GM06990 (cell line): ENCODE data around the gene C2CD4A.

Source experiments
- DNase-seq: peaks from one replicate; pipeline ENCODE4 v3.0.0-alpha.2; 2011; ENCODE audit not compliant: insufficient read length; ENCODE audit errors: extremely low read depth
- H3K27me3 ChIP-seq: replicated peaks from 2 replicates; pipeline ENCODE4 v1.6.0; 2011; ENCODE audit warnings: low read length; ENCODE audit not compliant: control insufficient read depth, insufficient read depth
- H3K36me3 ChIP-seq: 2 replicates; pipeline ENCODE4 v1.5.1; 2011; ENCODE audit warnings: low read length; ENCODE audit not compliant: control insufficient read depth, insufficient read depth
- H3K4me3 ChIP-seq: replicated peaks from 2 replicates; pipeline ENCODE4 v1.5.1; 2011; ENCODE audit warnings: low read depth, mild to moderate bottlenecking, control low read depth, low read length
- TF ChIP-seq, protein P1 (sequence below): IDR thresholded peaks from 2 replicates; pipeline ENCODE4 v1.5.1; 2011; ENCODE audit warnings: low read length, control low read depth, mild to moderate bottlenecking, inconsistent platforms; ENCODE audit not compliant: insufficient read depth, poor library complexity, severe bottlenecking

Gene C2CD4A

DNA sequence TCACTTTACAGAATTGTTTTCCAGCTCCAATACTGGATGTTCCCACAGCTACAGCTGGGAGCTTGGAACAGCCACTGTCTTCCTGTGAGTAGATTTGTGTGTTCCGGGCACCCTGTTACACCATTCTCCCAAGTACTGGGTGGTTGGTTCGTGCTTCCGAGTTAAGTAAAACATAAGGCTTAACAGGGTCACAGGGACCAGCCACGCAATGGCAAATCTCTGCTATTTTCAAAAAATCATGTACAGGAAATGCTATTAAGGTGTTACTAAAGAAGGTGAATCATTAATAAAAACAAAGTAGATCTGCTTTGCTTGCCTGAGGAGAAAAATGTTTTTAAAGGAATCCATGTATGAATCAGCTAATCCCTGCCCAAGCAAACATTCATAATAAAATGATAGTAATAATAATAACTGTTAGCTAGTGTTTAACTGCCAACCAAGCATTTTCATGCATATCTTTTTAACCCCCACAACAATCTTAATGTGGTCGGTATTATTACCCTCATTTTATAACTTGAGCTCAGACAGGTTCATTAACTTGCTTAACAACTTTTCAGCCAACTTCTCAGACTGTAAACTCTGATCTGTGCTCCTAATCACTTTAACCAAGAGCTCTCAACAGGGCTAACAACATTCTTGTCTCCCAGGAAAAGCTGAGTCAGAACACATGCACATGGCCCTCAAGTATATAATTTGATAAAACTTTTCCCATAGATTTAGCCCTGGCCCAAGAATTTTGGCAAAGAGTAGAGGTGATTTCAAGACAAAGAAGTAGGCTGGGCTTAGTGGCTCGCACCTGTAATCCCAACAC, 2.7 kb upstream of the C2CD4A start:
- Histone ChIP-seq H3K36me3 (no peaks in the 10 kb centered on the region), H3K4me3 (no peak overlapping the region), H3K27me3 (peaks cover 1% of the 10 kb centered on the region; the same call in 1 of the 2 replicates)
- DNase-seq: no peak
- TF ChIP-seq, protein P1, sequence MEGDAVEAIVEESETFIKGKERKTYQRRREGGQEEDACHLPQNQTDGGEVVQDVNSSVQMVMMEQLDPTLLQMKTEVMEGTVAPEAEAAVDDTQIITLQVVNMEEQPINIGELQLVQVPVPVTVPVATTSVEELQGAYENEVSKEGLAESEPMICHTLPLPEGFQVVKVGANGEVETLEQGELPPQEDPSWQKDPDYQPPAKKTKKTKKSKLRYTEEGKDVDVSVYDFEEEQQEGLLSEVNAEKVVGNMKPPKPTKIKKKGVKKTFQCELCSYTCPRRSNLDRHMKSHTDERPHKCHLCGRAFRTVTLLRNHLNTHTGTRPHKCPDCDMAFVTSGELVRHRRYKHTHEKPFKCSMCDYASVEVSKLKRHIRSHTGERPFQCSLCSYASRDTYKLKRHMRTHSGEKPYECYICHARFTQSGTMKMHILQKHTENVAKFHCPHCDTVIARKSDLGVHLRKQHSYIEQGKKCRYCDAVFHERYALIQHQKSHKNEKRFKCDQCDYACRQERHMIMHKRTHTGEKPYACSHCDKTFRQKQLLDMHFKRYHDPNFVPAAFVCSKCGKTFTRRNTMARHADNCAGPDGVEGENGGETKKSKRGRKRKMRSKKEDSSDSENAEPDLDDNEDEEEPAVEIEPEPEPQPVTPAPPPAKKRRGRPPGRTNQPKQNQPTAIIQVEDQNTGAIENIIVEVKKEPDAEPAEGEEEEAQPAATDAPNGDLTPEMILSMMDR: no peak

DNA sequence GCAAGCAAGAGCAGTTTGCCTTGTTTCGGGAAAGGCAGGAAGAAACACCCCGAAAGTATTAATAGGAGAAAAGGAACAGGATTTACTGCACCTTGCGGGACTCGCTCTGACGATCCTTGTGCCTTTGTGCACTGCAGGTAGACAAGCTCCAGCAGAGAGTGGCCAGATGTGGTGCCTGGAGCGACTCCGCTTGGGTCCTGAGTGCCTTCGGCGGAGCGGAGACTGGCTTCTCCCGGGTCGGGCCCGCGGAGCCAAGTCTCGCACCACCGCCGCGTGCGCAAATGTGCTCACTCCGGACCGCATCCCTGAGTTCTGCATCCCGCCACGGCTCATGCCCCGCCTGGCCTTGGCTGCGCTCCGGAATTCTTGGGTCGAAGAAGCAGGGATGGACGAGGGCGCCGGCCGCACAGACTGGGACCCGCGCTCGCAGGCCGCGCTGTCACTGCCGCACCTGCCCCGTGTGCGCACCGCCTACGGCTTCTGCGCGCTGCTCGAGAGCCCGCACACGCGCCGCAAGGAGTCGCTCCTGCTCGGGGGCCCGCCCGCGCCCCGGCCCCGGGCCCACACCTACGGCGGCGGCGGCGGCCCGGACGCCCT, 769 bp downstream of the C2CD4A start:
- Histone ChIP-seq H3K36me3 (no peaks in the 10 kb centered on the region), H3K4me3 (peak overlapping the region; percentile 45), H3K27me3 (peaks cover 1% of the 10 kb centered on the region; the same call in 1 of the 2 replicates)
- TF ChIP-seq, protein P1: no peak
- peak; percentile 39 for DNase-seq

DNA sequence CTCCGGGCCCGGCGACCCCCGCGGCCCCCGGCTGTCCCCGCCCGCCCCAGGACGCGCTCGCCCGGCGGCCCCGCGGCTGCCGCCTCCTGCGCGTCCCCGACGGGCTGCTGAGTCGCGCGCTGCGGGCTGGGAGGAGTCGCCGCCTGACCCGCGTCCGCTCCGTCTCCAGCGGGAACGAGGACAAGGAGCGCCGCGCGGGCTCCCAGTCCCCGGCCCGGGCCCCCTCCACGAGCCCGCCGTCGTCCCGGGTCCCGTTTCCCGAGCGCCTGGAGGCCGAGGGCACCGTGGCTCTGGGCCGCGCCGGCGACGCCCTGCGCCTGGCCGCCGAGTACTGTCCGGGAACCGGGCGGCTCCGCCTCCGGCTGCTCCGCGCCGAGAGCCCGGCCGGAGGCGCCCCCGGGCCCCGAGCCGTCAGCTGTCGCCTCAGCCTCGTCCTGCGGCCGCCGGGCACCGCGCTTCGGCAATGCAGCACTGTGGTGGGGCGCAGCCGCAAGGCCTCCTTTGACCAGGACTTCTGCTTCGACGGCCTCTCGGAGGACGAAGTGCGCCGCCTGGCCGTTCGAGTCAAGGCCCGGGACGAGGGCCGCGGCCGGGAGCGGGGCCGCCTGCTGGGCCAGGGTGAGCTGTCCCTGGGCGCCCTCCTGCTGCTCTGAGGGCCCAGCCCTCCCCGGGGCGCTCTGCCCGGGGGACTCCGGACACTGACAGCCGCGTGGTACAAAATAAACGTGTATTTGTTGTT, 1.5 kb downstream of the C2CD4A start:
- peaks cover 1% of the 10 kb centered on the region; the same call in 1 of the 2 replicates for H3K27me3 ChIP-seq
- peak; percentile 48 for DNase-seq
- H3K4me3 ChIP-seq: peak overlapping the region; percentile 51
- no peaks in the 10 kb centered on the region for H3K36me3 ChIP-seq
- TF ChIP-seq, protein P1: peak; percentile 8

DNA sequence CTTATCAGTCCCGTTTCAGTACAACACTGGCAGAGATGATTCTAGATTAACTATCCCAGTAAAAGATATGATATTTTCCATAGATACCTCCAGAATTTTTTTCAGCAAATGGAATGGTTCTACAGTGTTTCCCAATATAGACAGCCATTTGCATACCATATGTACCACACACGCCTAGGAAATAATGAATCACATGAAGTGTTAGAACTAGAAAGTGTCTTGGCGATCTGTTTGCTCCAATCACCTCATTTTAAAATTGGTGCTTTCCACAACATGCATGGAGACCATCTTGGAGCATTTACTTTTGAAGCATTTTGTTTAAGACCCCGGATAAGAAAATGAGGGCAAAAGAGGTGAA, 2.0 kb downstream of the C2CD4A start:
- TF ChIP-seq, protein P1: no peak
- H3K4me3 ChIP-seq: peak overlapping the region; percentile 51
- no peaks in the 10 kb centered on the region for H3K36me3 ChIP-seq
- no peak for DNase-seq
- peaks cover 1% of the 10 kb centered on the region; the same call in 1 of the 2 replicates for H3K27me3 ChIP-seq

DNA sequence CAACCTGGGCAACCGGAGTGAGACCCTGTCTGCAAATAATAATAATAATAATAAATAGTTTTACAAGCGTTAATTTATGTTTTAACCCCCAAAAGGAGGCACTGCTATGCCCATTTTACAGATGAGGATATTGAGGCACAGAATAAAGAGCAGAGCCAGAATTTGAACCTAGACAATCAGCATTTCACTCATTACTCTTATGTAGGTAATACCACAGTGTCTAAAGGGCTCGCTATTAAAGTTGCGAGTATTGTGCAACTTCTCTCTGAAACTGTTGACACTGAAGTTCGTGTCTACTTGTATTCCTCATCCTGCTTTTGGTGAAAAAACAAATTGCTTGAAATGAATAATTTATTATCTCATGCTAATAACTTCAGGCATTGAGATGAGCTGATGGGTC, 2.8 kb downstream of the C2CD4A start:
- Histone ChIP-seq H3K4me3 (no peak overlapping the region), H3K27me3 (peaks cover 1% of the 10 kb centered on the region; the same call in 1 of the 2 replicates), H3K36me3 (no peaks in the 10 kb centered on the region)
- DNase-seq: no peak
- TF ChIP-seq, protein P1: no peak
